NCI-H128 (cell line): ENCODE results near the gene LRRC27.

Source experiments
- DNase-seq: peaks from one replicate; lab custom pipeline; 2025; ENCODE audit not compliant: unreplicated experiment; lab: John Stamatoyannopoulos, UW

The LRRC27 gene

GRCh38 chr10:132412316-132413192 lies 80.6 kb downstream of the LRRC27 start:
- DNase-seq = no peak

- no peak for DNase-seq
Measured at GRCh38 chr10:132413226-132414205, 81.5 kb downstream of the LRRC27 start.

- DNase-seq = no peak
Measured at GRCh38 chr10:132414402-132415016, 82.5 kb downstream of the LRRC27 start.

DNA sequence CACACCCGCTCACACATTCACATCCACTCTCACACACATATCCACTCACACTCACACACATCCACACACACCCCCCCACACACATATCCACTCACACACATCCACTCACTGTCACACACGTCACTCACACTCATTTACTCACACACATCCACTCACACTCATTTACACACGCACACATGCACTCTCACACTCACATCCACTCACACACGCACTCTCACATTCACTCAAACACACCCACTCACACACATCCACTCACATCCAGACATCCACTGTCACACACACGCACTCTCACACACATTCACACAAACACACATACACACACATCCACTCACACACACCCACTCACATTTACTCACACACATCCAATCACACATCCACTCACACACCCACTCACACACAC lies 83.3 kb downstream of the LRRC27 start:
- DNase-seq = no peak

DNA sequence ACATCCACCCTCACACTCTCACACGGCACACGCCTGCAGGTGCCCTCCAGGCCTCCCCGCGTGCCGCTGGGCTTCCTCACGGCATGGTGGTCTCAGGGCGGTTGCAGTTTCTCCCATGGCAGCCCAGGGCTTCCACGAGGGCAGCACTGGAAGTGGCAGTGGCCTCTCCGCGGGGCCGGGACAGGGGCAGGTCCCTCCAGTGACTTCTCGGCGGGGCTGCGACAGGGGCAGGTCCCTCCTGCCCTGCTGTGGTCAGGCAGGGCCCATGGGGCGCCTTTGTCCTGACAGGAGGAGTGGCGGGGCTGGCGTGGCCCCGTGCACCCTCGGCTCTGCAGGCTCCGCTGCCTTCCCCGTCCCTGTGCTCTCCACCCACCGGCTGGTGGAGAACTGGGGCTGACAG lies 84.0 kb downstream of the LRRC27 start:
- no peak for DNase-seq

- DNase-seq = no peak
Measured at GRCh38 chr10:132416566-132417256, 84.7 kb downstream of the LRRC27 start.

DNA sequence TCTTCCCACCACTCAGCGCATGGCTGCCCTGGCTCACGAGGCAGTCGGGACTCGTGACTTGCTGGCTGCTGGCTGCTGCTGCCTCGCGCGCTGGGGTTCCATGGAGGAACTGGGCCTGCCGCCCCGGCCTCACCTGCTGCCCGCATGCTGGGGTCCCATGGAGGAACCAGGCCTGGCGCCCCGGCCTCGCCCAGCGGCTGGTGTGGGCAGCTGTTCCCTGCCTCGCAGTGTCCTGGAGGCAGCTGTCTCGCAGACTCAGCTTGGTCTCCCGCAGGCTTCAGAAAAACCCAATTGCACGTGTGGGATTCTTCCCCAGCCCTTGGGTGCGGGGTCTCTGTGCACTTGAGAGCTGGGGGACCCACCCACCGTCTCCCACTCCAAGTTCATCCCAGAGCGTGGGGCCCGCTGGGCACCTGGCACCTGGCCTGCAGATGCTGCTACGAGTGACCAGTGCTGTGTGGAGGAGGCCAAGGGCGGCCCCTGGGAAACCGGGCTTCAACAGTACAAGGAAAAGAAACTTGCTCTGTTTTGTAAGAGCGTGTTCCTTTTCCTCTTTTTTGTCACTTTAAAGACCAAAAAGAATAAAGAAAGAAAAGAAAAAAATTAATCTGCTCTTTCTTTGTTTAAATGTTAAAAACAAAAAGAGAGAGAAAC lies 85.4 kb downstream of the LRRC27 start:
- no peak for DNase-seq

- no peak for DNase-seq
Measured at GRCh38 chr10:132417957-132418441, 86.0 kb downstream of the LRRC27 start.

DNA sequence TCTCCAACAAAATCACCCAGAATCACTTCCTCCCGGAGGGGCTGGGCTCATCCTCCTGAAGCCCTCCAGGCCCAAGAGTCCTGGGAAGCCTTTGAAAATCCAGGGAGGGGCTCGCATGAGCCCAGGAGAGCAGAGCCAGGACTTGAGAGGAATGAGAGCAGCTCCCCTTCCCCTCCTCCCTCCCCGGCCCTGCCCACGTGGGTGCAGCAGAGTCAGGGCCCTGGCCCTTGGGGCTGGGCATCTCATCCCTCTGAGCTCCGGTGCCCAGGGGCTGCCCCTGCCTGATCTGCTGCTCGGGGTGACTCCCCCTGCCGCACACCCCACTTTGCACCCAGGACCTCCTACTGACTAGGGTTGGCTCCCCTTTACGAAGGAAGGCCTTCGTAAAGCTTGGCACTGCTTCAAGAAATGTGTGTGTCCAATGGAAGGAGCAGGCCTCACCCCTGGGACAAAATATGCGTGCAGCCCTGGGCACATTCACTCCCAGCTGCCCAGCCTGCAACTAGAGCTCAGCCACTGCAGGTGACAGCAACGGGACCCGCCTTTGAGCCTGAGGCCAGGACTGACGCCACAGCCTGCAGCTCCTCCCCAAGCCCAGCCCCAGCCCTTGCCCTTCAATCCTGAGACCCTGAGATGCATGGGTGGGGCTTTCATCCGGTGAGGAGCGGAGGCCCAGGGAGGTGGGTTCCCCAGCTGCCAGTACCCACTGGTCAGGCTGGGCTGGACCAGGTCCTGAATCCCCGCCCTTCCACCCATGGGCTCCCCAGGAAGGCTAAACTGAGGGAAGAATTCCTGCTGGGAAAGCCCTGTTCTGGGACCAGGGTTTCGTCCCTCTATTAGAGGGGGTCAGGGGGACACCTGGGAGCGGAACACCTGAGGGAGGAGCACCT lies 86.8 kb downstream of the LRRC27 start:
- no peak for DNase-seq

GRCh38 chr10:132419538-132420468 lies 87.8 kb downstream of the LRRC27 start:
- DNase-seq = no peak

GRCh38 chr10:132420469-132420980 lies 88.5 kb downstream of the LRRC27 start:
- no peak for DNase-seq

DNA sequence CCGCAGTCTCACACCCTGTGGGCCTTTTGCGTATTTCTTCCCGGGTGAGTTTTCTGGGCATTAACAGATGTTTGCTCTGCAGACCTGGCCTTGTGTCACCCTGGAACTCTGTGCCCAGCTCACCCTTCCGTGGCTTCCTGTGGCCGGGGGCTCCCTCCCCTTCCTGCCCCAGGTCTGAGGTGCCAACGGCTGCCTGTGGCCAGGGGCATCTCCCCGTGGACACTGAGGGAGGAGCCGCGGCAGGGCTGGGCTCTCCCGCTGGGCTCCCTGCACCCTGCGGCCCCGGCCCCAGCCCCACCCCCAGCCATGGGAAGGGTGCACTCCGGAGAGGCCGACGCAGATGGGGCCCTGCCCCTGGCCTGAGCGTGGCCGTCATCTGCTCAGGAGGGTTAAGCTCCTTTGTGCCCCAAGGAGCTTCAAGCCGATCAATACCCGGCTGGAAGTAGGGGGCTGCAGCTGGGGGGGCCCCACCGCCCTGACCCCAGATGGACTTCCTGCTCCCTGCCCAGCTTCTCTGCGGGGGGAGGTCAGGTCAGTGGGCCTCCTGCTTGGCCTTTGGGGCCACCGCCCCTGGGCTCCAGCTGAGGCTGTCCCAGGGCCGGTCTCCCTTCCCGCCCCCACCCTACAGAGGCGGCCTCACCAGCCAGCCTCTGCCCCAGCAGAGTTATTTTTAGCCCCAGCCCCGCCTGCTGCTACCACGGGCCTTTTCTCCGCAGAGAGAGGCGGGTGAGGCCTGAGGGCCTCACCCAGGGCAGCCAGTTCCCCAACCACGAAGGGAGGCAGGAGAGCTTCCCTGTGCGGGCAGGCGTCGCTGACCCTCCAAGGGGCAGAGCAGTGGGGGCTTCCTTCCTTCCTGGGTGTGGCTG lies 89.2 kb downstream of the LRRC27 start:
- DNase-seq = no peak

- DNase-seq = no peak
Measured at GRCh38 chr10:132421847-132422751, 90.1 kb downstream of the LRRC27 start.

DNA sequence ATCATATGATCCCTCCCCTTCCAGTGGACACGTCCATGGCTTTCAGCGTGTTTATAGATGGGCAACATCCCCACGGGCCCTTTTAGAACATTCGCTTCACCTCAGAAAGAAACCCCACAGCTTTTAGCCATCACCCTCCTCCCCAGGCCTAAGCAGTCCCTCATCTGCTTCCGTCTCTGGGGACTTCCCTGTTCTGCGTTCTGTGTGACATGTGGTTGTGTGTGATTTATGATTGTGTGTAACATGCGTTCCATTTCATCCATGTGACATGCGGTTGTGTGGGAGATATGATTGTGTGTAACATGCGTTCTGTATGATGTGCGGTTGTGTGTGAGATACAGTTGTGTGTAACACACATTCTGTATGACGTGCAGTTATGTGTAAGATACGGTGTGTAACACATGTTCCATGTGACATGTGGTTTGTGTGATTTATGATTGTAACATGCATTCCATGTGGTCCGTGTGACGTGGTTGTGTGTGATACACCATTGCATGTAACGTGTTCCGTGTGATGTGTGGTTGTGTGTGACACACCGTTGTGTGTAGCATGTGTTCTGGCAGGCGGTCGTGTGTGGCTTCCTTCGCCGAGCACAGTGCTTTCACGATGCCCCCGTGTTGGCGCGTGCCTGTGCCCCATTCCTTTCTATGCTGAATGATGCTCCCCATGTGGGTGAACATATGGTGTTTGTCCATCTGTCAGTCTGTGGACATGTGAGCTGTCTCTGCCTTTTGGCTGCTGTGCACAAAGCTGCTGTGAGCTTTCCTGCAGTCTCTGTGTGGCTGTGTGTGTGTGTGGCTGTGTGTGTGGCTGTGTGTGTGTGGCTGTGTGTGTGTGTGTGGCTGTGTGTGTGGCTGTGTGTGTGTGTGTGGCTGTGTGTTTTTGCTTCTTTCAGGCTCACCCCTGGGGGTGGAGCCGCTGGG lies 91.2 kb downstream of the LRRC27 start:
- no peak for DNase-seq
